AG08396 (cell line): ENCODE measurements around the gene LARGE2.

ENCODE experiments used
- DNase-seq: peaks from one replicate; pipeline ENCODE4 v3.0.0; 2012; ENCODE audit warnings: low spot score, mixed read lengths

LARGE2 gene

GRCh38 chr11:45964911-45965389 is 42.5 kb downstream of the LARGE2 start:
- peak; percentile 74 for DNase-seq

- no peak for DNase-seq
Observed at GRCh38 chr11:45967506-45967905, 45.0 kb downstream of the LARGE2 start.

GRCh38 chr11:45968901-45969300 is 46.4 kb downstream of the LARGE2 start:
- DNase-seq = no peak

GRCh38 chr11:45973601-45974000 is 51.1 kb downstream of the LARGE2 start:
- DNase-seq = no peak

GRCh38 chr11:45974806-45975205 is 52.4 kb downstream of the LARGE2 start:
- no peak for DNase-seq
